GM12878 (cell line): ENCODE data around the gene TOP3A. TPM values are rescaled to one million over a fixed set of nuclear protein-coding genes. Genes with fewer than 3 reads are reported as not detected.

ENCODE experiments used
- CBX5 ChIP-seq: sonication (generic); IDR thresholded peaks from 2 replicates; pipeline ENCODE4 v1.6.1; 2016; ENCODE audit warnings: low read depth, moderate library complexity, mild to moderate bottlenecking, inconsistent platforms
- CEBPZ ChIP-seq: fragments of 150-350 bp; IDR thresholded peaks from 2 replicates; pipeline ENCODE4 v1.6.1; 2016; ENCODE audit warnings: low read depth, low read length
- CHD2 ChIP-seq: IDR thresholded peaks from 2 replicates; pipeline ENCODE4 v1.6.1; 2011; ENCODE audit warnings: low read depth, low read length, improper control_type of control experiment, borderline replicate concordance
- CREM ChIP-seq: IDR thresholded peaks from 2 replicates; pipeline ENCODE4 v1.6.1; 2014; ENCODE audit warnings: antibody characterized with exemption, low read depth
- E2F8 ChIP-seq: fragments of 450-650 bp; IDR thresholded peaks from 2 replicates; pipeline ENCODE4 v1.6.1; 2018; ENCODE audit warnings: mild to moderate bottlenecking, low read depth, moderate library complexity; ENCODE audit not compliant: partially characterized antibody
- ELK1 ChIP-seq: IDR thresholded peaks from 2 replicates; pipeline ENCODE4 v1.6.1; 2012; ENCODE audit warnings: low read depth, low read length, improper control_type of control experiment
- EP300 ChIP-seq, 2 experiments: fragments of 150-350 bp in 1 of 2; IDR thresholded peaks; 2 replicates each; pipeline ENCODE4 v1.6.1; 2011 to 2012; ENCODE audit warnings: low read depth in 2 of 2, low read length in 2 of 2, borderline replicate concordance in 1 of 2, improper control_type of control experiment in 1 of 2, inconsistent platforms in 1 of 2; ENCODE audit not compliant: control insufficient read depth in 1 of 2
- ESRRA ChIP-seq: IDR thresholded peaks from 2 replicates; pipeline ENCODE4 v1.6.1; 2012; ENCODE audit warnings: mild to moderate bottlenecking, low read length, improper control_type of control experiment
- FOS ChIP-seq: IDR thresholded peaks from 3 replicates; pipeline ENCODE4 v1.6.1; 2011; ENCODE audit warnings: borderline replicate concordance; ENCODE audit not compliant: insufficient read length; ENCODE audit errors: extremely low read depth
- IKZF2 ChIP-seq, 2 experiments: fragments of 450-650 bp; IDR thresholded peaks; 2 replicates each; pipeline ENCODE4 v1.6.1; 2017; ENCODE audit warnings: mild to moderate bottlenecking in 2 of 2, moderate library complexity in 2 of 2
- MAX ChIP-seq: IDR thresholded peaks from 2 replicates; pipeline ENCODE4 v1.6.1; 2012; ENCODE audit warnings: low read depth, low read length, improper control_type of control experiment
- PML ChIP-seq: IDR thresholded peaks from 2 replicates; pipeline ENCODE4 v1.6.1; 2012; ENCODE audit warnings: low read length, inconsistent platforms
- RELA ChIP-seq: fragments of 450-650 bp; IDR thresholded peaks from 2 replicates; pipeline ENCODE4 v1.8.0; 2014; ENCODE audit warnings: borderline replicate concordance; ENCODE audit not compliant: partially characterized antibody
- SIN3A ChIP-seq: IDR thresholded peaks from 2 replicates; pipeline ENCODE4 v1.6.1; 2012; ENCODE audit warnings: low read depth, low read length, improper control_type of control experiment
- SP1 ChIP-seq: IDR thresholded peaks from one replicate; pipeline ENCODE4 v1.6.1; 2011; ENCODE audit warnings: low read depth, low read length
- STAT3 ChIP-seq: IDR thresholded peaks from 2 replicates; pipeline ENCODE4 v1.6.1; 2011; ENCODE audit warnings: low read depth, low read length, improper control_type of control experiment
- SUPT20H ChIP-seq: IDR thresholded peaks from 2 replicates; pipeline ENCODE4 v1.6.1; 2011; ENCODE audit warnings: low read depth, mild to moderate bottlenecking, low read length, moderate library complexity, borderline replicate concordance; ENCODE audit not compliant: control insufficient read depth
- TAF1 ChIP-seq: IDR thresholded peaks from 2 replicates; pipeline ENCODE4 v1.6.1; 2011; ENCODE audit warnings: mild to moderate bottlenecking, low read depth, low read length, borderline replicate concordance
- USF1 ChIP-seq: IDR thresholded peaks from 2 replicates; pipeline ENCODE4 v1.6.1; 2011; ENCODE audit warnings: borderline replicate concordance, low read depth, mild to moderate bottlenecking, moderate library complexity, mixed read lengths, low read length; ENCODE audit not compliant: insufficient read depth; ENCODE audit errors: extremely low read length
- WRNIP1 ChIP-seq: IDR thresholded peaks from 2 replicates; pipeline ENCODE4 v1.6.1; 2011; ENCODE audit warnings: low read depth, low read length, improper control_type of control experiment, borderline replicate concordance
- ZSCAN29 ChIP-seq: fragments of 450-650 bp; IDR thresholded peaks from 2 replicates; pipeline ENCODE4 v1.6.1; 2017; ENCODE audit warnings: mild to moderate bottlenecking, moderate library complexity
- polyA plus RNA-seq, 11 experiments: library from polyadenylated mRNA; depleted of rRNA in 4 of 11; unstranded in 6 of 11; stranded (reverse) in 5 of 11; fragments of >200 nt; fragmentation: Nextera tagmentation in 4 of 11; fragmentation: Illumina TruSeq in 1 of 11; extraction: Ambion mirVana in 4 of 11; extraction: Trizol in 1 of 11; gene quantifications; 1 replicate in 1 of 11; 2 replicates in 10 of 11; pipeline versions ENCODE4 v1.2.1 to v1.2.3, GENCODE V29; 2011 to 2016; ENCODE audit warnings: inconsistent platforms in 2 of 11, missing spikeins in 2 of 11, low read depth in 1 of 11
- total RNA-seq, 4 experiments: library from RNA; depleted of rRNA in 3 of 4; stranded (reverse); fragments of >200 nt in 3 of 4; fragmentation: Illumina TruSeq in 1 of 4; extraction: Trizol in 1 of 4; gene quantifications; 2 replicates each; pipeline versions ENCODE4 v1.2.1 to v1.2.3, GENCODE V29; 2013 to 2021

The TOP3A gene
- total and polyA plus RNA-seq, 10 of the 15 experiments (the other 5 are each of a cell fraction or from before 2014, with no cell fraction given) = 4.2 to 51.9 (median 31.8) TPM

- TF ChIP-seq E2F8 = no peak
- no peak for TF ChIP-seq SUPT20H
- peak; percentile 41 for TF ChIP-seq MAX
- TF ChIP-seq IKZF2 (IDR thresholded peaks at IDR 0.05) = 0 out of 4 replicates have a peak, but pooled peaks of 1 of the 2 experiments have one; percentile 43
- no peak for TF ChIP-seq CBX5
- TF ChIP-seq SP1 = peak; percentile 94
- TF ChIP-seq EP300 (IDR thresholded peaks at IDR 0.05; ENCODE audit: borderline replicate concordance in 1 of 2, control insufficient read depth in 1 of 2, low read depth in 2 of 2, low read length in 2 of 2) = no peak
- no peak for TF ChIP-seq RELA
- TF ChIP-seq SIN3A = peak; percentile 56; the same call in 1 of the 2 replicates
- TF ChIP-seq ELK1 = no peak
- TF ChIP-seq CHD2 = peak; percentile 89; the same call in 1 of the 2 replicates
- TF ChIP-seq CEBPZ = peak; percentile 57
- TF ChIP-seq STAT3 = no peak
- no peak for TF ChIP-seq ZSCAN29
- TF ChIP-seq TAF1 = no peak
- TF ChIP-seq USF1 = peak; percentile 62
- no peak; the same call in 1 of the 2 replicates for TF ChIP-seq CREM
- no peak for TF ChIP-seq PML
- no peak for TF ChIP-seq WRNIP1
- peak; percentile 46 for TF ChIP-seq FOS
- TF ChIP-seq ESRRA = no peak
Measured at GRCh38 chr17:18260332-18261145, 54.3 kb downstream of the TOP3A start, which contains the start of gene MIEF2 (continued).
